ENCODE measurements around the gene KRTAP8-1.

The KRTAP8-1 gene

GRCh38 chr21:30818837-30819610 lies 6.0 kb upstream of the KRTAP8-1 start:
- no peak for TF ChIP-seq ZFX (IDR thresholded peaks at IDR 0.05)
- no peak for TF ChIP-seq CTCF (conservative IDR thresholded peaks at IDR 0.05)
- no peak overlapping the region for H3K27ac ChIP-seq

- H3K27ac ChIP-seq: no peak overlapping the region
- no peak for TF ChIP-seq ZFX (IDR thresholded peaks at IDR 0.05)
- TF ChIP-seq CTCF (conservative IDR thresholded peaks at IDR 0.05): no peak
Observed at GRCh38 chr21:30800605-30801004, 12.5 kb downstream of the KRTAP8-1 start.

- H3K27ac ChIP-seq: no peak overlapping the region
- TF ChIP-seq ZFX (IDR thresholded peaks at IDR 0.05): no peak
- no peak for TF ChIP-seq CTCF (conservative IDR thresholded peaks at IDR 0.05)
Observed at GRCh38 chr21:30793581-30794314, 19.3 kb downstream of the KRTAP8-1 start.

GRCh38 chr21:30779249-30779648 lies 33.8 kb downstream of the KRTAP8-1 start:
- H3K27ac ChIP-seq: no peak overlapping the region

GRCh38 chr21:30769724-30770431 lies 43.2 kb downstream of the KRTAP8-1 start:
- no peak overlapping the region for H3K27ac ChIP-seq
- TF ChIP-seq ZFX (IDR thresholded peaks at IDR 0.05) (no peak), CTCF (conservative IDR thresholded peaks at IDR 0.05) (no peak)

More at GRCh38 chr21:30779249-30779648, 33.8 kb downstream of the KRTAP8-1 start:
- no peak for TF ChIP-seq ZFX (IDR thresholded peaks at IDR 0.05)
- TF ChIP-seq CTCF (conservative IDR thresholded peaks at IDR 0.05): no peak
